ENCODE results near the gene OR5AN1. TPM values are rescaled to one million over a fixed set of nuclear protein-coding genes. Genes with fewer than 3 reads are reported as not detected.

OR5AN1 gene
- total and polyA plus RNA-seq, 10 of the 15 experiments (the other 5 are each of a cell fraction or from before 2014, with no cell fraction given) = not detected

DNA sequence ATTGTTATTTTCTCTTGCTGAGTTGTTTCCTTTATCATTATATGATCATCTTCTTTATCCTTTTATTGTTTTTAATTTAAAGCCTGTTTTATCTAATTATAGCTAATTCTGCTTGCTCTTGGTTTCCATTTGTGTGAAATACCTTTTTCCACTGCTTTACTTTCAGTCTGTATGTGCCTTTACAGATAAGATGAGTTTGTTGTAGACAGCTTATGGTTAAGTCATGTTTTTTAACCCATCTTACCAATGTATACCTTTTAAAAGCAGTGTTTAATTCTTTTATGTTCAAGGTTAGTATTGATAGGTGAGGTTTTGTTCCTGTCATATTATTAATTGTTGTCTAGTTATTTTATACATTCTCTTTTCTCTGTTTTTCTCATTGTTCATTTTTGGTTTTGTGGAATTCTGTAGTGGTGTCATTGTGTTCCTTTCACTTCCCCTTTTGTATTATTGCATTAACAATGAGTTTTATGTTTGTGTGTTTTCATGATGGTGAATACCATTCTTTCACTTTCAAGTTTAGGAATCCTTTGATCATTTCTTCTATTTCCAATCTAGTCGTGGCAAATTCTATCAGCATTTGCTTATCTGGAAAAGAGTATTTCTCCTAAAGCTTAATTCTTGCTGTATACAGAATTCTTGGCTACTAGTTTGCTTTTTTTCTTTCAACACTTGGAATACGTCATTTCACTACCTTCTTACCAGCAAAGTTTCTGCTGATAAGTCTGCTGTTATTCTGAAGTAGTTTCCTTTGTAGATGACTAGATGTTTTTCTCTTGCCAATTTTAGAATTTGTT is 21.8 kb downstream of the OR5AN1 start (continued):
- TF ChIP-seq FOXM1 (IDR thresholded peaks at IDR 0.05; ENCODE audit: low read depth, low read length) (peak; percentile 84; the same call in 1 of the 2 replicates), SREBF1 (IDR thresholded peaks at IDR 0.05; ENCODE audit: low read length) (no peak), TBL1XR1 (IDR thresholded peaks at IDR 0.05; ENCODE audit: low read depth, low read length) (peak; percentile 52; the same call in 1 of the 2 replicates), IKZF2 (IDR thresholded peaks at IDR 0.05) (peak; percentile 100), HDGF (IDR thresholded peaks at IDR 0.05) (no peak), ZNF217 (IDR thresholded peaks at IDR 0.05) (peak; percentile 87), SPI1 (IDR thresholded peaks at IDR 0.05; ENCODE audit: borderline replicate concordance, insufficient read depth, low read depth, low read length) (peak; percentile 95), ZNF622 (IDR thresholded peaks at IDR 0.05) (no peak), PML (IDR thresholded peaks at IDR 0.05; ENCODE audit: low read length) (0 out of 2 replicates have a peak, but pooled peaks have one; percentile 53), MTA2 (IDR thresholded peaks at IDR 0.05; ENCODE audit: low read depth) (peak; percentile 98), SMC3 (IDR thresholded peaks at IDR 0.05; ENCODE audit: borderline replicate concordance, low read length) (no peak)
- TF ChIP-seq, protein P1, sequence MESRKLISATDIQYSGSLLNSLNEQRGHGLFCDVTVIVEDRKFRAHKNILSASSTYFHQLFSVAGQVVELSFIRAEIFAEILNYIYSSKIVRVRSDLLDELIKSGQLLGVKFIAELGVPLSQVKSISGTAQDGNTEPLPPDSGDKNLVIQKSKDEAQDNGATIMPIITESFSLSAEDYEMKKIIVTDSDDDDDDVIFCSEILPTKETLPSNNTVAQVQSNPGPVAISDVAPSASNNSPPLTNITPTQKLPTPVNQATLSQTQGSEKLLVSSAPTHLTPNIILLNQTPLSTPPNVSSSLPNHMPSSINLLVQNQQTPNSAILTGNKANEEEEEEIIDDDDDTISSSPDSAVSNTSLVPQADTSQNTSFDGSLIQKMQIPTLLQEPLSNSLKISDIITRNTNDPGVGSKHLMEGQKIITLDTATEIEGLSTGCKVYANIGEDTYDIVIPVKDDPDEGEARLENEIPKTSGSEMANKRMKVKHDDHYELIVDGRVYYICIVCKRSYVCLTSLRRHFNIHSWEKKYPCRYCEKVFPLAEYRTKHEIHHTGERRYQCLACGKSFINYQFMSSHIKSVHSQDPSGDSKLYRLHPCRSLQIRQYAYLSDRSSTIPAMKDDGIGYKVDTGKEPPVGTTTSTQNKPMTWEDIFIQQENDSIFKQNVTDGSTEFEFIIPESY (IDR thresholded peaks at IDR 0.05) = no peak
- TF ChIP-seq, protein P2, sequence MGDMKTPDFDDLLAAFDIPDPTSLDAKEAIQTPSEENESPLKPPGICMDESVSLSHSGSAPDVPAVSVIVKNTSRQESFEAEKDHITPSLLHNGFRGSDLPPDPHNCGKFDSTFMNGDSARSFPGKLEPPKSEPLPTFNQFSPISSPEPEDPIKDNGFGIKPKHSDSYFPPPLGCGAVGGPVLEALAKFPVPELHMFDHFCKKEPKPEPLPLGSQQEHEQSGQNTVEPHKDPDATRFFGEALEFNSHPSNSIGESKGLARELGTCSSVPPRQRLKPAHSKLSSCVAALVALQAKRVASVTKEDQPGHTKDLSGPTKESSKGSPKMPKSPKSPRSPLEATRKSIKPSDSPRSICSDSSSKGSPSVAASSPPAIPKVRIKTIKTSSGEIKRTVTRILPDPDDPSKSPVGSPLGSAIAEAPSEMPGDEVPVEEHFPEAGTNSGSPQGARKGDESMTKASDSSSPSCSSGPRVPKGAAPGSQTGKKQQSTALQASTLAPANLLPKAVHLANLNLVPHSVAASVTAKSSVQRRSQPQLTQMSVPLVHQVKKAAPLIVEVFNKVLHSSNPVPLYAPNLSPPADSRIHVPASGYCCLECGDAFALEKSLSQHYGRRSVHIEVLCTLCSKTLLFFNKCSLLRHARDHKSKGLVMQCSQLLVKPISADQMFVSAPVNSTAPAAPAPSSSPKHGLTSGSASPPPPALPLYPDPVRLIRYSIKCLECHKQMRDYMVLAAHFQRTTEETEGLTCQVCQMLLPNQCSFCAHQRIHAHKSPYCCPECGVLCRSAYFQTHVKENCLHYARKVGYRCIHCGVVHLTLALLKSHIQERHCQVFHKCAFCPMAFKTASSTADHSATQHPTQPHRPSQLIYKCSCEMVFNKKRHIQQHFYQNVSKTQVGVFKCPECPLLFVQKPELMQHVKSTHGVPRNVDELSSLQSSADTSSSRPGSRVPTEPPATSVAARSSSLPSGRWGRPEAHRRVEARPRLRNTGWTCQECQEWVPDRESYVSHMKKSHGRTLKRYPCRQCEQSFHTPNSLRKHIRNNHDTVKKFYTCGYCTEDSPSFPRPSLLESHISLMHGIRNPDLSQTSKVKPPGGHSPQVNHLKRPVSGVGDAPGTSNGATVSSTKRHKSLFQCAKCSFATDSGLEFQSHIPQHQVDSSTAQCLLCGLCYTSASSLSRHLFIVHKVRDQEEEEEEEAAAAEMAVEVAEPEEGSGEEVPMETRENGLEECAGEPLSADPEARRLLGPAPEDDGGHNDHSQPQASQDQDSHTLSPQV (IDR thresholded peaks at IDR 0.05) = no peak
- TF ChIP-seq, protein P3, sequence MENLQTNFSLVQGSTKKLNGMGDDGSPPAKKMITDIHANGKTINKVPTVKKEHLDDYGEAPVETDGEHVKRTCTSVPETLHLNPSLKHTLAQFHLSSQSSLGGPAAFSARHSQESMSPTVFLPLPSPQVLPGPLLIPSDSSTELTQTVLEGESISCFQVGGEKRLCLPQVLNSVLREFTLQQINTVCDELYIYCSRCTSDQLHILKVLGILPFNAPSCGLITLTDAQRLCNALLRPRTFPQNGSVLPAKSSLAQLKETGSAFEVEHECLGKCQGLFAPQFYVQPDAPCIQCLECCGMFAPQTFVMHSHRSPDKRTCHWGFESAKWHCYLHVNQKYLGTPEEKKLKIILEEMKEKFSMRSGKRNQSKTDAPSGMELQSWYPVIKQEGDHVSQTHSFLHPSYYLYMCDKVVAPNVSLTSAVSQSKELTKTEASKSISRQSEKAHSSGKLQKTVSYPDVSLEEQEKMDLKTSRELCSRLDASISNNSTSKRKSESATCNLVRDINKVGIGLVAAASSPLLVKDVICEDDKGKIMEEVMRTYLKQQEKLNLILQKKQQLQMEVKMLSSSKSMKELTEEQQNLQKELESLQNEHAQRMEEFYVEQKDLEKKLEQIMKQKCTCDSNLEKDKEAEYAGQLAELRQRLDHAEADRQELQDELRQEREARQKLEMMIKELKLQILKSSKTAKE (IDR thresholded peaks at IDR 0.05; ENCODE audit: low read depth, poor library complexity, severe bottlenecking) = peak; percentile 50
